HepG2 (cell line): ENCODE data around the gene VWC2L. TPM values are rescaled to one million over a fixed set of nuclear protein-coding genes. Genes with fewer than 3 reads are reported as not detected.

Experiments
- ATF1 ChIP-seq: IDR thresholded peaks from 2 replicates; pipeline ENCODE4 v1.6.1; 2016; ENCODE audit warnings: mild to moderate bottlenecking, control low read depth
- CERS6 ChIP-seq: sonication (generic); formaldehyde crosslinking; IDR thresholded peaks from 2 replicates; pipeline ENCODE4 v1.5.0; 2020; ENCODE audit warnings: missing genetic modification reagents
- E2F5 ChIP-seq: sonication (generic); formaldehyde crosslinking; conservative IDR thresholded peaks from 2 replicates; pipeline ENCODE4 v1.4.0; 2020; ENCODE audit warnings: missing genetic modification reagents
- GABPB1 ChIP-seq: IDR thresholded peaks from 2 replicates; pipeline ENCODE4 v1.6.1; 2016; ENCODE audit warnings: mild to moderate bottlenecking, missing genetic modification reagents, moderate library complexity, missing compliant biosample characterization
- GFI1 ChIP-seq: sonication (generic); formaldehyde crosslinking; IDR thresholded peaks from 2 replicates; pipeline ENCODE4 v1.5.0; 2020; ENCODE audit warnings: missing genetic modification reagents, mild to moderate bottlenecking, borderline replicate concordance
- GPN1 ChIP-seq: sonication (generic); formaldehyde crosslinking; IDR thresholded peaks from 2 replicates; pipeline ENCODE4 v1.5.1; 2020; ENCODE audit warnings: missing genetic modification reagents, borderline replicate concordance
- HDAC2 ChIP-seq: sonication (generic); formaldehyde crosslinking; IDR thresholded peaks from 2 replicates; pipeline ENCODE4 v1.4.0; 2020; ENCODE audit warnings: missing genetic modification reagents
- HNRNPLL ChIP-seq: fragments of 200-400 bp; formaldehyde crosslinking; IDR thresholded peaks from 2 replicates; pipeline ENCODE4 v1.6.1; 2017; ENCODE audit warnings: mild to moderate bottlenecking, low read depth, low read length; ENCODE audit not compliant: poor library complexity, severe bottlenecking
- HOXA7 ChIP-seq: sonication (generic); formaldehyde crosslinking; IDR thresholded peaks from 2 replicates; pipeline ENCODE4 v1.8.1; 2022; ENCODE audit warnings: mild to moderate bottlenecking, missing genetic modification reagents, moderate library complexity
- IKZF4 ChIP-seq: sonication (generic); formaldehyde crosslinking; IDR thresholded peaks from 2 replicates; pipeline ENCODE4 v1.5.1; 2020; ENCODE audit warnings: borderline replicate concordance, mild to moderate bottlenecking, low read depth, missing genetic modification reagents; ENCODE audit errors: not compliant biosample characterization
- POLR2AphosphoS5 ChIP-seq: IDR thresholded peaks from 2 replicates; pipeline ENCODE4 v1.6.1; 2012; ENCODE audit warnings: low read depth, low read length
- RBM39 ChIP-seq: fragments of 200-400 bp; formaldehyde crosslinking; IDR thresholded peaks from one replicate; pipeline ENCODE4 v1.6.1; 2018; ENCODE audit warnings: antibody characterized with exemption, mild to moderate bottlenecking, low read depth, low read length; ENCODE audit not compliant: poor library complexity, severe bottlenecking
- REXO4 ChIP-seq: sonication (generic); formaldehyde crosslinking; IDR thresholded peaks from 2 replicates; pipeline ENCODE4 v1.8.0; 2022; ENCODE audit warnings: missing genetic modification reagents, mild to moderate bottlenecking, borderline replicate concordance
- SCMH1 ChIP-seq: sonication (generic); formaldehyde crosslinking; IDR thresholded peaks from 2 replicates; pipeline ENCODE4 v1.9.0; 2021; ENCODE audit warnings: missing genetic modification reagents, mild to moderate bottlenecking, borderline replicate concordance
- TFAP4 ChIP-seq: sonication (generic); IDR thresholded peaks from 2 replicates; pipeline ENCODE4 v1.6.1; 2016; ENCODE audit warnings: low read depth, borderline replicate concordance
- TFE3 ChIP-seq: IDR thresholded peaks from 2 replicates; pipeline ENCODE4 v1.6.1; 2016
- U2AF1 ChIP-seq: fragments of 200-400 bp; formaldehyde crosslinking; optimal IDR thresholded peaks from 2 replicates; pipeline ENCODE3; 2017; ENCODE audit warnings: mild to moderate bottlenecking, low read depth, low read length
- ZNF160 ChIP-seq: sonication (generic); formaldehyde crosslinking; IDR thresholded peaks from 2 replicates; pipeline ENCODE4 v1.8.0; 2022; ENCODE audit warnings: mild to moderate bottlenecking, inconsistent platforms, missing genetic modification reagents
- ZNF235 ChIP-seq: sonication (generic); formaldehyde crosslinking; IDR thresholded peaks from 2 replicates; pipeline ENCODE4 v1.8.1; 2023; ENCODE audit warnings: mild to moderate bottlenecking, missing genetic modification reagents, borderline replicate concordance
- ZNF558 ChIP-seq: sonication (generic); formaldehyde crosslinking; IDR thresholded peaks from 2 replicates; pipeline ENCODE4 v1.9.0; 2022; ENCODE audit warnings: mild to moderate bottlenecking, missing genetic modification reagents, borderline replicate concordance
- ZNF576 ChIP-seq: sonication (generic); formaldehyde crosslinking; IDR thresholded peaks from 2 replicates; pipeline ENCODE4 v1.4.0; 2020; ENCODE audit warnings: mild to moderate bottlenecking, missing genetic modification reagents
- ZNF619 ChIP-seq: sonication (generic); formaldehyde crosslinking; IDR thresholded peaks from 2 replicates; pipeline ENCODE4 v1.4.0; 2020; ENCODE audit warnings: mild to moderate bottlenecking, missing genetic modification reagents
- ZNF703 ChIP-seq: sonication (generic); formaldehyde crosslinking; IDR thresholded peaks from 2 replicates; pipeline ENCODE4 v1.5.1; 2020; ENCODE audit warnings: missing genetic modification reagents, mild to moderate bottlenecking, moderate library complexity, borderline replicate concordance
- ZNF709 ChIP-seq: sonication (generic); formaldehyde crosslinking; IDR thresholded peaks from 2 replicates; pipeline ENCODE4 v1.5.0; 2020; ENCODE audit warnings: mild to moderate bottlenecking, missing genetic modification reagents
- polyA plus RNA-seq, 8 experiments: library from polyadenylated mRNA; depleted of rRNA in 3 of 8; stranded (reverse) in 7 of 8; unstranded in 1 of 8; fragments of >200 nt; fragmentation: Illumina TruSeq in 4 of 8; extraction: Trizol in 4 of 8; gene quantifications; 2 replicates each; pipeline versions ENCODE4 v1.2.1 to v1.2.3, GENCODE V29; 2011 to 2016; ENCODE audit warnings: low read depth in 4 of 8, missing spikeins in 1 of 8, mixed read lengths in 1 of 8; ENCODE audit not compliant: insufficient read depth in 1 of 8
- total RNA-seq, 5 experiments: library from RNA; depleted of rRNA; stranded (reverse); fragments of >200 nt; fragmentation: Illumina TruSeq; extraction: Trizol; gene quantifications; 2 replicates each; pipeline ENCODE4 v1.2.3, GENCODE V29; 2016; ENCODE audit warnings: low read depth in 1 of 5

The VWC2L gene
- total and polyA plus RNA-seq, 2 of the 13 experiments (the other 11 are each of a cell fraction or from before 2014, with no cell fraction given), result not detected

GRCh38 chr2:214410918-214411554, at the start of gene VWC2L (continued):
- TF ChIP-seq TFAP4, result no peak
- TF ChIP-seq ZNF160 (CRISPR knock-in tag), result peak; percentile 89
- TF ChIP-seq HDAC2 (CRISPR knock-in tag), result peak; percentile 93
- no peak for TF ChIP-seq RBM39
- no peak for TF ChIP-seq ZNF703 (CRISPR knock-in tag)
- no peak for TF ChIP-seq ZNF235 (CRISPR knock-in tag)
- TF ChIP-seq HNRNPLL, result no peak
- no peak for TF ChIP-seq ATF1 (CRISPR knock-in tag)
- TF ChIP-seq IKZF4 (CRISPR knock-in tag), result peak; percentile 92
- no peak; the same call in 1 of the 2 replicates for TF ChIP-seq E2F5
- 0 out of 2 replicates have a peak, but pooled peaks have one; percentile 94 for TF ChIP-seq GPN1 (CRISPR knock-in tag)
- no peak for TF ChIP-seq HOXA7
- TF ChIP-seq ZNF558 (CRISPR knock-in tag), result peak; percentile 61; the same call in 1 of the 2 replicates
- TF ChIP-seq GFI1, result no peak; the same call in 1 of the 2 replicates
- no peak for TF ChIP-seq ZNF709
- TF ChIP-seq REXO4, result no peak
- no peak for TF ChIP-seq ZNF576 (CRISPR knock-in tag)
- no peak for TF ChIP-seq SCMH1 (CRISPR knock-in tag)
- TF ChIP-seq POLR2AphosphoS5, result no peak
- no peak; the same call in 1 of the 2 replicates for TF ChIP-seq CERS6 (CRISPR knock-in tag)
- TF ChIP-seq GABPB1, result peak; percentile 46; the same call in 1 of the 2 replicates
- no peak for TF ChIP-seq ZNF619 (CRISPR knock-in tag)
- no peak for TF ChIP-seq U2AF1
- TF ChIP-seq TFE3, result peak; percentile 90
